CD4-positive, alpha-beta T cell treated with Interferon alpha-2 for 1 hour (primary cell): ENCODE results near the gene TOB1.

ENCODE experiments used
- DNase-seq, 2 donors: peaks; one replicate each; pipeline ENCODE4 v3.0.0-alpha.2; 2020 to 2022

Gene TOB1

DNA sequence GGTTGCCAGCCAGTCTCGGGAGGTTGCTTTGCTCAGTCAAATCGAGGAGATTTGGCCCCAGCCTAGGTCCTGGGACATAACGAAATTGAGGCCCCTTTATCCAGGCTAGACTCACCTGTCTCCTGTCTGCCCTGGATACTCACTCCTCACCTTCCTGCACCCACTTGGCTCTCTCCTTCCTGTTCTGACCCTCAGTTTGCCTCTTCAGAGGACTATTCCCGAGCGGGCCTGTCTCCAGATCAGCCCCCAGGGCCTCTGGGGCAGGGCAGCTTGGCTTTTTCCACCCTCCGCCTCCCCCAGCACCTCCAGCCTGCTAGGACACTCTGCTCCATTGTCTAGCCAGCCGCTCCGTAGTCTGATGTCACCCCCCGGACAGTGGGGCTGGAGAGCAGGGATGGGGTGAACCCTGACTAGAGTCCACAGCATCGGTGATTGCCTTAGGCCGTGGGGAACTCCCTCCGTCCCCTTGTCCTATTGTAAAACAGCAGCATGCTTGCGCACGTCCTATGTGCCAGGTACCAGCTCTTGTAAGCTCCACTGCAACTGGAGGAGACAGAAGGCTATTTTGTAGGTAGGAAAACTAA is 21.9 kb downstream of the TOB1 start:
- no peak for DNase-seq

DNA sequence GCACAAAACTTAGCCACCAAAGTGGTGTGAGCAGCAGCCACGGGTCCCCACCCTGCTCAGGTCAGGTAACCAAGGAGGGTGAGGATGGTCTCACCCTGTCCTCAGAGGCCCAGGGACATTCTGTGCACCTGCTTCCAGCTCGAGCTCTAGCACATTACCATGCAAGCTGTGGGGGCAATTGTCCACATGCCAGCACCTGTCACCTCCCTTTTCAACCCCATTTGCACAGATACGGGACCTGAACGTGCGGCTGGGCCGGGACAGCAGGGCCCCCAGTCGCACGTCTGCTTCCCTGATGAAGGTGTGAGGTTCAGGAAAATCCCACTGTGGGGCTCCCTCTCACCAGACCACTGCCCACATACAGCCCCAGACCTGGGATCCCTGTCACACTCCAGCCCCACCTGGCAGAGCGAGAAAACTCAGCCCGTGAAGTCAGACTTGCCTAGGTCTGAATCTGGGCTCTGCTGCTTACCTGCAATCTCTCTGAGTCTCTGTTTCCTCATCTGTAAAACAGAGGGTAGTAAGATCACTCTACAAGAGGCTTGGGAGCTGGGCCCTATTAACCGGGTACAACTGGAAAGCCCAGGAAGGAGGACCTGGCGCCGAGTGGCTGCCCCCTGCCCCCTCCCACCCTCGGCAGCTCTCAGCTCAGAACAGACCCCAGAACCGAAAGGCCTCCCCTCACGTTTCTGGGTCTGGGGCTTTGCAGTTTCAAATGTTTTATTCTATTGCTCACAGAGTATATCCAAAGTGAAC is 22.8 kb downstream of the TOB1 start:
- no peak for DNase-seq

DNA sequence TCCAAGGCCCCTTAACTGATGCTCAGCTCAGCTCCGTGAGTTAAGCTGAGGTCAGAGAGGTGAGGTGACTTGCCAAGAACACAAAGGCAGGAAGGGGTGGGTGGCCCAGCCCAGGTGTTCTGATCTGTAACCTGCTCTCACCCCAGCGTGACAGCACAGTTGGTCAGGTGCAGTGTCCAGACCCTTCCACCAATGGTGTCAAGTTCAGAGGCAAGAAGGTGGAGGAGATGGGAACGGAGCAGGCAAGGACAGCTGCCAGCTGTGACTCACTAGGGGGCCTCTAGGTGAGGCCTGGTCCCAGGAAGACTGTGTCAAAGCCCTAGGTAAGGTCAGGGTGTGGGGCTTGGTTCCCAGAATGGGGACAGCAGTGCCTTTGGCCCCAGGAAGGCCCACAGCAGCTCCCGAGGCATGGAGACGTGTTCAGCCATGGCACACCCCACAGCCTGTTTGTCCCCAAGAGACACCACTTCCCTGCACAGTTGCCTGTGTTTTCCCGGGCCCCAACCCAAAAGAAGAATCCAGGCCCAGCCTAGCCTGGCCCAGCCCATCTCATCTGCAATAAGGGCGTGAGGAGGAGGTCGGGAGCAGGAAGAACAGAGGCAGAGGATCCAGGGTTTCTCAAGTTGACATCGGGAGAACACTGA is 23.5 kb downstream of the TOB1 start:
- no peak for DNase-seq

DNA sequence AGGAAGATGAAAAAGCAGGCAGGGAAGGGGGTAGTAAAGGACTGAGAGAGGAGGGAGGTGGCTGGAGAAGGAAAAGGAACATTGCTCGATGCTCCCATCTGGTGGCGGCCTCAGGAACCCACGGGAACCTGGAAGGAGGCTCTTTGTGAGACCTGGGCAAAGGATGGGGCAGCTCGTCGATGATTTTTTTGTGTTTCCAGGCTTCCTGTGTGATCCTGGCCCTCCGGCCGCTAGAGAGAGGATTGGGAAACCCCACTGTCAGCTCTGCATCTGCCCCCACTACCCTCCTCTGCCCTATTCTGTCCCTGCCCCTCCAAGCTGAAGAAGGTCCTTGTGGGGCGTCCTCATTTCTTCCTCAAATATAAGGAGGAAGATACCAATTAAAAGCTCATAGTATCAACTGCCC is 24.2 kb downstream of the TOB1 start:
- DNase-seq = peak; percentile 41 to 63

DNA sequence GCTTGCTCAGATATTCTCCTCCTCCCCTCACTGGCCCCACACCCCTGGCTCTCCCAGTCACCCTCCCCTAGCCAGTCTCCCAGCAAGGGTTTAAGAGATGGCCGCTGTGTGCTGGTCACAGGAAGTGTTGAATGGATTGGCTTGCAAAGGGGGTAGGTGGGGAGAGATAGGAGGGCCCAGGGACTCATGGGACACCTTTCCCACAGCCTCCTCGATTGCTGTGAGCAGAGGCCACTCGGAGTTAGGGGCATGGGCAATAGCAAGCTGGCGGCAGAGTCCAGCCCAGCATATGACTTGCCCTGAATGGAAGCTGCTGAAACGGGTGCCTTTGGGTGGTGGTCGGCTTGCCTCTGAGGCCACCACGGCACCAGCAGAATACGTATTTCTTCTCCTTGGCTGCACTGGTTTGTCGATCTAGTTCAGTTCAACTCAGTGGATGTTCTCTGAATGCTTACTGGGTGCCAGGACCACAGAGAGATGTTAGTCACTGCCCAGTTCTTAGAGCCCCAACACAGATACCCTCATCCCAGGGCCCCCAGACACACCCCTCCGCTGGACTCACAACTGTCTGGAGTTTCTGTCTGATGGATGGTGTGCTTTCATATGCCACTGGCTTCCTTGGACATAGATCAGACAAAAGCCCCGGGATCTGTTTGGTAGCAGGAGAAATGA is 24.7 kb downstream of the TOB1 start:
- DNase-seq = no peak

DNA sequence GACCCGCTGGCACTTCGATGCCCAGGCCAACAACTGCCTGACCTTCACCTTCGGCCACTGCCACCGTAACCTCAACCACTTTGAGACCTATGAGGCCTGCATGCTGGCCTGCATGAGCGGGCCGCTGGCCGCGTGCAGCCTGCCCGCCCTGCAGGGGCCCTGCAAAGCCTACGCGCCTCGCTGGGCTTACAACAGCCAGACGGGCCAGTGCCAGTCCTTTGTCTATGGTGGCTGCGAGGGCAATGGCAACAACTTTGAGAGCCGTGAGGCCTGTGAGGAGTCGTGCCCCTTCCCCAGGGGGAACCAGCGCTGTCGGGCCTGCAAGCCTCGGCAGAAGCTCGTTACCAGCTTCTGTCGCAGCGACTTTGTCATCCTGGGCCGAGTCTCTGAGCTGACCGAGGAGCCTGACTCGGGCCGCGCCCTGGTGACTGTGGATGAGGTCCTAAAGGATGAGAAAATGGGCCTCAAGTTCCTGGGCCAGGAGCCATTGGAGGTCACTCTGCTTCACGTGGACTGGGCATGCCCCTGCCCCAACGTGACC is 25.8 kb downstream of the TOB1 start:
- no peak for DNase-seq

DNA sequence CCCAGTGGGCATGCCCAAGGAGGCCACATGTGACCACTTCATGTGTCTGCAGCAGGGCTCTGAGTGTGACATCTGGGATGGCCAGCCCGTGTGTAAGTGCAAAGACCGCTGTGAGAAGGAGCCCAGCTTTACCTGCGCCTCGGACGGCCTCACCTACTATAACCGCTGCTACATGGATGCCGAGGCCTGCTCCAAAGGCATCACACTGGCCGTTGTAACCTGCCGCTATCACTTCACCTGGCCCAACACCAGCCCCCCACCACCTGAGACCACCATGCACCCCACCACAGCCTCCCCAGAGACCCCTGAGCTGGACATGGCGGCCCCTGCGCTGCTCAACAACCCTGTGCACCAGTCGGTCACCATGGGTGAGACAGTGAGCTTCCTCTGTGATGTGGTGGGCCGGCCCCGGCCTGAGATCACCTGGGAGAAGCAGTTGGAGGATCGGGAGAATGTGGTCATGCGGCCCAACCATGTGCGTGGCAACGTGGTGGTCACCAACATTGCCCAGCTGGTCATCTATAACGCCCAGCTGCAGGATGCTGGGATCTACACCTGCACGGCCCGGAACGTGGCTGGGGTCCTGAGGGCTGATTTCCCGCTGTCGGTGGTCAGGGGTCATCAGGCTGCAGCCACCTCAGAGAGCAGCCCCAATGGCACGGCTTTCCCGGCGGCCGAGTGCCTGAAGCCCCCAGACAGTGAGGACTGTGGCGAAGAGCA is 26.4 kb downstream of the TOB1 start:
- no peak for DNase-seq

DNA sequence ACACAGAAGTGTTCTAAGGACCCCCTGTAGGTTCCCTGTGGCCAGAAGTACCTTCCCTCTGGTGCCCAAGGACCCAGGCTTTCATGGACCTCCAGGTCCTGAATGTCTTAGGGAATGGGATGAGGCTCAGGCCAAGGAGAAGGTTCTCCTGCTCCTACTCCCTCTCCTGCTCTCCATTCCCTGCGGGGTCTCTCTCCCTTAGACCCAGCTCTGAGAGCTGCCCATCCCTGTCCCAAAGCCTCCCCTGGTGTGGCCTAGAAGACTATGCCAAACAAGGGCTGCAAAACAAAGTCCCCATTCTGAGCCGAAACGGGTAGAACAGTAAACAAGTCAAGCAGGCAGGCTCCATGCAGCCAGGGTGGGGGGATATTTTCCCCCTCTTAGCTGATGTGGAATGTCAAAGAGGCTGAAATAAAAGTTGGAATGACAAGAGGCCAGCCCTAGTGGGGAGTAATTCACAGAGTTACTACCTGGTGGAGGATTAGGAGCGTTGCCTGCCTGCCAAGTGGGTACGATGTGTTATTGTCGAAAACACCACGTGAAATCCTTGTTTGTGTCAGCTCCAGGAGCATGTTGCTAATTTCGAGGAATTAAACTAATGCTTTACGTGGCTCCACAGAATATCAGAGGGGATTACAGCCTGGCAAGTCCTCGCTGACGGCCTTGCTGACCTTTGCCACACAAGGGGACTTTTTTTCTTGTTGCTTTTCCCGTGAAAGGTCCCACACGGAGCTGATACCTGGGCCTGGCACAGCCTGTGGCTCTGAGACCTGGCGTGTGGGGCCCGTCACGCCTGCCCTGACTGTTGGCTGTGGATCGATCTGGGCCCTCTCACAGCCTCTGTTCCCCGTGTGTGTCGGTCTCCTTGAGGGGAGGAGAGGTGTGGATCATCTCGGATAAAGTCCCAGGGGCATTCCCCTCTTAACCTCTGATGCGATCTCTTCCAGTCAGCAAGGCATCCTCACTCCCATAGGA is 27.9 kb downstream of the TOB1 start:
- no peak for DNase-seq

DNA sequence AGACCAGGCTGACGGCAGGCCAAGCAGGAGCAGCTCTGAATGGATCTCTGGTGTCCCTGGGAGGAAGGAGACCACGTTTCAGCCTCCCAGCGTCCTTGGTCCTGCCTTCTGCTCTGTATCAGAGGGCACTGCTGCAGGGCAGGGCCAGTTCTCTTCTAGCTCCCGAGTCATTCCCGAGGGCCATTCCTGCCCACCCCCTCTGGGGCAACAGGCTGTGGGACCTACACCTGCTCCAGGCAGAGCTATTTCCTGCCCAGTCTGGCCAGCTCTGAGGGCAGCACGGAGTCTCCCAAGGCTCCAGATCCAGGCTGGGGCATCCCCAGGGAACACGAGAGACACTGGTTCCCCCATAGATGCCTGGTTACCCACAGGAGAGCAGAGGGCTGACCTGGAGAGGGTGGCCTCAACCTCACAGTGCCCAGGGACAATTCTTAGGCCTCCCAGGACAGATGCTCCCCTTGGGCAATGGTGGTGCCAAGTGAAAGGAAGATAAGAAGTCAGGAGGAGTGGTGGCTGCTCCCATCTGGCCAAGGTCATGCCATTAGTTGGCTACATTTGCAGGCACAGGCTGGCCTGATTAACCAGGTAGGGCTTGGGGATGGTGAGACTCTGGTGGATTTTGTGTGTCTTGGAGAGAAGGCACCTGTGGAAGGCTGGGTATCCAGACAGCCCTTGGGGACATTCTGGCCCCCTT is 28.7 kb downstream of the TOB1 start:
- DNase-seq = no peak

DNA sequence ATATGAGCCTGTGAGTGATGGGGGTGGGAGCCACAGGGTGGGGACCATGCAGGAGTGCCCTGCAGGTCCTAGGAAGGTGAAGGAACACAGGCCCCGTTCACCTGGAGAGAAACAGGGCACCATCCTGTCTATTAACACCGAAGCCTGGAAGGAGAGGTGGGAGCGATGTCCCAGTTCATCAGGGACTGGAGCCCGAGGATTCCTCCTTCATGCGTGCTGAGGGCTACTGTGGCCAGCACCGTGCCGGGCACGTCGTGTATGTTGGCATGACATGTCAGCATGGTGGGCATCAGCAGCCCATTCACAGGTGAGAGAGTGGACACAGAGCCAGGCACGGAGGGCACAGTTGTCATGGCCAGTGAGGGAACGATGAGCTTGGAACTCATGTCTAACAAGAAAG is 29.3 kb downstream of the TOB1 start:
- DNase-seq = no peak

DNA sequence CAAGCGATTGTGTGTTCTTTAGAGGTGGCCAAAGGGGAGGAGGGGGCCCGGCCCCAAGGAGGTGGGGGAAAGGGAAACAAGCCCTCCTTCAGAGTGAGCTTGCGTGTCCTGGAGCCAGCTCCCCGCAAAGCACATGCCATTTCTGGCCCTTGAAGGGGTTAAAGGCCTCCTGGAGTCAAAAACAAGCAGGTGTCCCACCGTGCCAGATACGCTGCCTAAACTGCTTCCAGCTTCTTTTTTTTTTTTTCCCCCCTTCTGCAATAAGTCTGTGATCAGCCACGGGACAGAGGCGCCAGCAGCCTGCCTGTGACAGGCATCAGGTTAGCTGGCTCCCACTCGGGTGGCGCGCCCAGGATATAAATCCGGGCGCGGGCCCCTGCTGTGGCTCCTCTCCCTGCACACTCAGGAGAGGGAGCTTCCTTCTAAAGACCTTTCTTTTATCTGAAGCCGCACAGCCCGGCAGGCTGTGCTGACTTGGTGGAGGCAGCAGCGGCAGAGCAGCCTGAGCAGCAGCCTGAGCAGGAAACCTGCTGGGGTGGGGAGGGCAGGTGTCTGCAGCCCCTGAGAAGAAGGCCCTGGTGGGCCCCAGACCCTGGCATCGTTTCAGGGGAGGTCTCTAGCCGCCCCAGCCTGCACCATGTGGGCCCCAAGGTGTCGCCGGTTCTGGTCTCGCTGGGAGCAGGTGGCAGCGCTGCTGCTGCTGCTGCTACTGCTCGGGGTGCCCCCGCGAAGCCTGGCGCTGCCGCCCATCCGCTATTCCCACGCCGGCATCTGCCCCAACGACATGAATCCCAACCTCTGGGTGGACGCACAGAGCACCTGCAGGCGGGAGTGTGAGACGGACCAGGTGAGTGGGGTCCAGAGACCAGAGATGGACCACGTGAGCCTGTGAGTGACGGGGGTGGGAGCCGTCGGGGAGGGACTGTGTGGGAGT is 30.6 kb downstream of the TOB1 start, which contains the start of gene WFIKKN2:
TSS of gene WFIKKN2 (plus strand) at position 286 of the 934 bp plus-strand sequence. CDS start at position 638, 352 bp downstream.
- DNase-seq = no peak

DNA sequence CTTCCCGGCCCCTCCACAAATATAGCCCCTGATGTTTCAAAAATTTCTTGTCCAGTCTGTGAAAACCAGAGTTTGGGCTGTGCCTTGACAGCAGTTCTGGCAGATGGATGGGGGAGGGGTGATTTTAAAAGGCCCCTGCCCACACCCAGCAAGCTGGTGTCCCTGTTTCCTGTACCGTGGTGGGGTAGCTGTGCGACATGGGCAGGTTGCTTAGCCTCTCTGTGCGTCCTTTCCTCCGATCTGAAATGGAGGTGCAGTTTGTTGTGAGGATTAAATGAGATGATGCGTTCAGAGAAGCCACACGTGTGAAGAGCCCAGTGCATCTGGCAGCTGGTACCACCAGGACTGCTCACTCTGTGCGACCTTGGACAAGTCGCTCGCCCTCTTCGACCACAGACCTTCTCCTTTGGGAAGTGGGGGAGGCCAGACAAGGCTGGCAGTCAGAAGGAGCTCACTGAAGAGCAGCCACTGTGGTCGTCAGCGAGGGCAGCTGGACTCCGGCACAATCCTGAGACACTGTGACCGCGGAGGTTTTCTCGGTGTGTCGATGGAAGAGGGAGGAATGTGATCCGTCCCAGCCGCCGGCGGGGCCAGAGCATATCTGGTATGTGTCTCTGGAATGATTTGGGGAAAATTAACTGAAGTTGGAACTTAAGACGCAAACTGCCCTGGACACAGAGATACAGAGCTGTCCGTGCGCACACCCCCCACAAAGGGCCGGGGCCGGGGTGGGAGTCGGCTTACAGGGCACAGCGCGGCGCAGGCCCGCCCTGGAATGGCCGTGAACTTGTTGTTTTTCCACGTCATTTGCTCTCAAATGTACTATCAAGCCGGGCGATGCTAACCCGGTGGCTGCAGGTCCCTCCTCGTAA is 31.5 kb downstream of the TOB1 start:
- no peak for DNase-seq

DNA sequence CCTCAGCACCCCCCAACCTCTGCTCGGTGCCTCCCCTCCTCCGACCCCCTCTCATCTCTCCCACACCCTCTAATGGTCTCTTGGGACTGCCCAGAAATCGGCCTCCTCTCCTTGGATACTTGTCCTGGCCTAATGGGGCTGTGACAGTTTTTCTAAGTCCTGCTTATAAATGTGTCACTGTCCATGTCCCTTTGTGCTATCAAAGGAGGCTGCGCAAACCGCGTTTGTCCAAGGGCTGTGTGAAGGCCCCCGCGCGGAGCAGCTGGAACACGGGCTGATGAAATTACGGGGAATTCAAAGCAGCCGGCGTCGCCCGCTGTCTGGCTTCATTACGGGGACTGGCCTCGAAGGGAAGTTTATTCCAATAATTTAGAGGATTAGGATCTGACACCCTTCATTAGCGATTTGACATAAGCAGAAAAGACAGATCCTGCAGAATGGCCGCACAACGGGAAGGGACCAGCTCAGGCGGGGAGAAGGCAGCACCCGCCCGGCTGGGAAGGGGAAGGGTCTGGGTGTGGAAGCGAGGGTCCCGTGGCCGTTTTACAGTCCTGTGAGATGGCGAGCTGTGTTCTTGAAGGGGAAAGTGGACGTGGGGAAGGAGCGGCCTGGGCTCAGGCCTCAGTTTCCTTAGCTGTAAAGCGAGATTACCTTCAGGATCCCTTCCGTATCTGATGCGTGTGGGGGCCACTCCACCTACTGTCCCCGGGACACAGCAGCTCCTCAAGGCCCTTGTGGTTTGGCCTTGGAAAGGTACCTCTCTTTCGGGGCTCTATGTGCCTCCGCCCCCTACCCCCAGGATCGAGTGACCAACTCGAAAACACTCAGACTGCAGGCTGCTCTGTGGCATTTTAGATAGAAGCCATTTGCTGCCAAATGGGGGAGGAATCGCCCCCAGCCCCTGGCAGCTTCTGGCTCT is 32.4 kb downstream of the TOB1 start:
- no peak for DNase-seq

DNA sequence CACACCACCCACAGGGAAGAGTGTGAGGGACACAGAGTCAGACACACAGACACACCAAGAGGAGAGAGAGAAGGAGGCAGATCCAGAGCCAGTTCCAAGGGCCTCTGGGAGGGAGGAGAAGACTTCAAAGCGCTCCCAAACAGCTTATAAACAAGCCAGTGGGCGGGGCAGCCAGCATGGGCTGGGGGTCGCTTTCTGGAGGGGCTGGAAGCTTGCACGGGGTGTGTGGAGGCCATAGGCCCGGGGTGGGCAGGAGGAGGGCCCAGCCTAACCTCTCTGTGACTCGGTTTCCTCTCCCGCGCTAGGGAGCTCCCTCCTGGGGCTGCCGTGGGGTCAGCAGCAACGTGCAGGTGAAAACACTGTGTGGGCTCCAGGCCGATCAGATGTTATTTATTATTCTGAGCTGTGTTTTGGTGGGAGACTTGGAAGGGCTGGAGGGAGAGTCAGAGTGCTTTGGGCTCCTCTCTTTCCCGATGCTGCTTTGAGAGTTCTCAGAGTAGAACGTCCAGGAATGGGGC is 33.2 kb downstream of the TOB1 start:
- DNase-seq = no peak

DNA sequence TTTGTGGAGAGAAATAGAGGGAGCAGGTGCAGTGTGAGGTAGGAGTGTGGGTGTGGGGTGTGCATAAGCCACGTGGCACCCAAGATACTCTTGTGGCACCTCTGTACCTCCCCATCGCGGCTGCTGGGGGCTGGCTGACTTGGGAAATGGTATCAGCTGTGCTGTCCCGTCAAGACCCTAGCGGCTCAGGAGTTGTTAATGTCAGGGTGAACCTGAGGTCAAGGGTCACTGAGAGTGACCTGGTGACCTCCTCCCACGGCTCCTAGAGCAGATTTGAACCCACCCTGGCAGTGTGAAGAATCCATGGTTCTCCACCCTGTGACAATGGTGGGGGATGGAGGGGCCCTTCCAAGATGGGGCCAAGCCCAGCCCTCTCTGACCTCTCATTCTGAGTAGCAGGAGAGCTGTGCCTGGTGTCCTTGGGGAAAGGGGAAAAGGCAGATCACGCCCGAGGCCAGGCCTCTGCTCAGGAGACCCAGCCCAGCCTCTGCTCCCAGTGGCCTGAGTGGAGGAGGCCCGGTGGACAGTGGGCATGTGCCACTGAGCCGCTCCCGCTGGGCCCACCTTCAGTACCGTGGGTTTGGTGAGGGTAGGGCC is 33.8 kb downstream of the TOB1 start:
- DNase-seq = no peak

DNA sequence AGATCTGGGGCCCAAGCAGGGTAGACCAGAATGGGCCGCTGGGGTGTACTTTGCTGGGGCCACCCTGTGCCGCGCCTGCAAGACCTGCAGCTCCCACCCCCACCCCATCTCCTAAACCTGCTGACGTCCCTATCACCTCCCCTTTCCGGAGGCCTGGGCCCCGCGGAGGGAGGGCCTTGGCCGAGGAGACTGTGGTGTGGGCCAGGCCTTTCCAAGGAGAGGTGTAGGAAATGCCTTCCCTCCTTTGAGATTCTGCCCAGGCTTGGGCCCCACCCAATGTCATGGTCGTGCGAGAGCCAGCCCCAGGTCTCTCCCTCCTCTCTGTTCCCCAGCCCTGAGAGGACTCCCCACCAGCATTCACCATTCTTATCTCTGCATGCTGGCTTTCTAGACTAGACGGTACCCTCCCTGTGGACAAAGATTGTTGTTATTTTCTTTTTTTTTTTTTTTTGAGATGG is 34.7 kb downstream of the TOB1 start:
- no peak for DNase-seq

DNA sequence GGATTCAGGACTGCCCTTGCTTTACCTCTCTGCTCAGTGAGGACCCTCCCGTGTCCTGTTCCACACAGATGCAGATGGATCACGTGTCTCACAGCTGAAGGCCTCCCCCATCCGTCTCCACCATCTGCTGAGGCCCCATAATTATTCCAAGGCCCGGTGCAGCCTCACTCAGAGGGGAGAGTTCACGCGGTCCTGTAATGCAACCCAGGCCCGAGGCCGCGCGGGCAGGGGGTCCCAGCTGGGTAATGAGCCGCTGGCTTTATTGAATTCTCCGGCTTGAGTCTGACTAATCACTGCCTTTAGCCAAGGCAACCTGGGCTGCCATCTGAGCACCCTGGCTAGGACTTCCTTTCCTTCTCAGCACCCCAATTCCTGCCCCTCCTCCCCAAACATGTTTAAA is 35.2 kb downstream of the TOB1 start:
- no peak for DNase-seq
